BLaER1 (cell line): Measurements from ENCODE around the gene ATE1.

Source experiments
- H3K27ac ChIP-seq: shearing (Covaris generic); formaldehyde crosslinking; 2 replicates; pipeline ENCODE4 v1.8.1; 2022
- H3K27me3 ChIP-seq: shearing (Covaris generic); formaldehyde crosslinking; 2 replicates; pipeline ENCODE4 v1.8.1; 2022
- H3K36me3 ChIP-seq: shearing (Covaris generic); formaldehyde crosslinking; 2 replicates; pipeline ENCODE4 v1.8.1; 2022
- H3K4me1 ChIP-seq: shearing (Covaris generic); formaldehyde crosslinking; 2 replicates; pipeline ENCODE4 v1.8.1; 2022
- H3K4me2 ChIP-seq: shearing (Covaris generic); formaldehyde crosslinking; 2 replicates; pipeline ENCODE4 v1.8.1; 2022
- H3K4me3 ChIP-seq: shearing (Covaris generic); formaldehyde crosslinking; 2 replicates; pipeline ENCODE4 v1.8.1; 2022
- H3K9ac ChIP-seq: shearing (Covaris generic); formaldehyde crosslinking; 2 replicates; pipeline ENCODE4 v1.8.1; 2022
- H3K9me3 ChIP-seq: shearing (Covaris generic); formaldehyde crosslinking; 2 replicates; pipeline ENCODE4 v1.8.1; 2022
- H4K20me1 ChIP-seq: shearing (Covaris generic); formaldehyde crosslinking; 2 replicates; pipeline ENCODE4 v1.8.1; 2022
- Cebpa-rat ChIP-seq: shearing (Covaris generic); IDR thresholded peaks from 2 replicates; pipeline ENCODE4 v1.8.1; 2022

Gene ATE1

GRCh38 chr10:121692626-121693025 lies 235.2 kb downstream of the ATE1 start:
- Histone ChIP-seq H3K9ac (no peak overlapping the region), H3K4me2 (no peak overlapping the region), H3K4me3 (no peak overlapping the region), H3K27ac (no peak overlapping the region), H3K36me3 (no peaks in the 10 kb centered on the region), H4K20me1 (no peaks in the 10 kb centered on the region), H3K9me3 (no peaks in the 10 kb centered on the region), H3K4me1 (peaks cover 19% of the 10 kb centered on the region; the same call in 1 of the 2 replicates), H3K27me3 (no peaks in the 10 kb centered on the region)
- TF ChIP-seq Cebpa-rat = no peak

GRCh38 chr10:121690970-121691369 lies 236.9 kb downstream of the ATE1 start:
- H3K27me3 ChIP-seq = no peaks in the 10 kb centered on the region
- H3K4me3 ChIP-seq = no peak overlapping the region
- H3K4me2 ChIP-seq = no peak overlapping the region
- peaks cover 19% of the 10 kb centered on the region; the same call in 1 of the 2 replicates for H3K4me1 ChIP-seq
- H4K20me1 ChIP-seq = no peaks in the 10 kb centered on the region
- no peak for TF ChIP-seq Cebpa-rat
- H3K36me3 ChIP-seq = no peaks in the 10 kb centered on the region
- no peaks in the 10 kb centered on the region for H3K9me3 ChIP-seq
- H3K9ac ChIP-seq = no peak overlapping the region
- H3K27ac ChIP-seq = no peak overlapping the region
